H1 (cell line): ENCODE measurements around the gene GAMT. TPM values are rescaled to one million over a fixed set of nuclear protein-coding genes. Genes with fewer than 3 reads are reported as not detected.

Experiments used
- CTCF ChIA-PET: fragments of 300-600 bp; sonication (Branson Sonifier 250); formaldehyde crosslinking; loops from one replicate; lab custom pipeline; 2021; ENCODE audit not compliant: partially characterized antibody; lab: Charles Lee
- POLR2A ChIA-PET: fragments of 300-600 bp; sonication (Branson Sonifier 250); formaldehyde crosslinking; loops from one replicate; lab custom pipeline; 2021; ENCODE audit warnings: inconsistent platforms; ENCODE audit not compliant: partially characterized antibody; lab: Charles Lee
- DNase-seq, 2 experiments: peaks; one replicate each; pipeline versions ENCODE4 v3.0.0 to v3.0.0-alpha.2; 2010 to 2022; ENCODE audit warnings: low spot score in 2 of 2, low read depth in 1 of 2, mixed read lengths in 1 of 2
- FAIRE-seq: peaks from 2 replicates; lab custom pipeline; 2011; peaks lifted over from hg19 to GRCh38; lab: Jason Lieb, UNC
- H2AFZ ChIP-seq: 2 replicates; pipeline ENCODE4 v1.8.1; 2012; ENCODE audit warnings: low read length, inconsistent platforms
- H2AK5ac ChIP-seq: 2 replicates; pipeline ENCODE4 v1.6.1; 2013; ENCODE audit warnings: low read depth, low read length
- H2BK120ac ChIP-seq: replicated peaks from 2 replicates; pipeline ENCODE3; 2013; ENCODE audit warnings: low read depth, low read length, inconsistent platforms
- H2BK12ac ChIP-seq: 2 replicates; pipeline ENCODE4 v1.6.1; 2013; ENCODE audit warnings: low read depth, low read length
- H2BK15ac ChIP-seq: 2 replicates; pipeline ENCODE4 v1.6.1; 2013; ENCODE audit warnings: low read length
- H2BK20ac ChIP-seq: 2 replicates; pipeline ENCODE4 v1.6.1; 2013; ENCODE audit warnings: low read length
- H2BK5ac ChIP-seq: 2 replicates; pipeline ENCODE4 v1.6.1; 2013; ENCODE audit warnings: low read depth, low read length
- H3K14ac ChIP-seq: 2 replicates; pipeline ENCODE4 v1.6.1; 2013; ENCODE audit warnings: inconsistent platforms; ENCODE audit not compliant: insufficient read length
- H3K18ac ChIP-seq: 2 replicates; pipeline ENCODE4 v1.6.1; 2013; ENCODE audit warnings: low read length; ENCODE audit errors: extremely low read depth
- H3K23ac ChIP-seq: 2 replicates; pipeline ENCODE4 v1.6.1; 2013; ENCODE audit warnings: inconsistent platforms; ENCODE audit not compliant: insufficient read length
- H3K23me2 ChIP-seq: 2 replicates; pipeline ENCODE4 v1.6.1; 2013; ENCODE audit warnings: low read depth, low read length
- H3K27ac ChIP-seq: 2 replicates; pipeline ENCODE4 v1.6.1; 2011; ENCODE audit warnings: low read depth, low read length, inconsistent platforms
- H3K27me3 ChIP-seq, 4 experiments: replicated peaks in 1 of 4; 1 replicate in 1 of 4; 2 replicates in 3 of 4; pipeline versions ENCODE4 v1.6.1 to v1.8.1; 2011 to 2013; ENCODE audit warnings: low read length in 3 of 4, mild to moderate bottlenecking in 3 of 4, inconsistent platforms in 2 of 4, mixed read lengths in 2 of 4, moderate library complexity in 1 of 4; ENCODE audit not compliant: control insufficient read depth in 3 of 4, insufficient read depth in 3 of 4; ENCODE audit errors: extremely low read depth in 1 of 4
- H3K36me3 ChIP-seq, 4 experiments: 2 replicates each; pipeline versions ENCODE4 v1.6.1 to v1.8.1; 2011 to 2013; ENCODE audit warnings: mild to moderate bottlenecking in 4 of 4, low read length in 3 of 4, moderate library complexity in 2 of 4, control low read depth in 1 of 4, inconsistent platforms in 1 of 4; ENCODE audit not compliant: insufficient read depth in 4 of 4, control insufficient read depth in 2 of 4
- H3K4ac ChIP-seq: replicated peaks from 2 replicates; pipeline ENCODE3; 2013; ENCODE audit warnings: low read length, low read depth, mixed read lengths, inconsistent platforms; ENCODE audit not compliant: insufficient read length
- H3K4me1 ChIP-seq, 4 experiments: replicated peaks in 1 of 4; 1 replicate in 1 of 4; 2 replicates in 3 of 4; pipeline versions ENCODE4 v1.6.1 to v1.8.1; 2011 to 2013; ENCODE audit warnings: low read length in 3 of 4, inconsistent platforms in 2 of 4, mixed read lengths in 1 of 4; ENCODE audit not compliant: insufficient read depth in 4 of 4, control insufficient read depth in 3 of 4
- H3K4me2 ChIP-seq, 2 experiments: 2 replicates each; pipeline versions ENCODE4 v1.6.1 to v1.8.1; 2011 to 2013; ENCODE audit warnings: low read depth in 2 of 2, low read length in 2 of 2, control low read depth in 1 of 2, inconsistent platforms in 1 of 2, mild to moderate bottlenecking in 1 of 2; ENCODE audit not compliant: insufficient read depth in 1 of 2
- H3K4me3 ChIP-seq, 4 experiments: fragments of 200-600, 300-600 bp in 1 of 4; sonication (generic), shearing (Covaris generic), sonication (Bioruptor Twin) in 1 of 4; 2 replicates each; pipeline versions ENCODE4 v1.5.1 to v1.8.1; 2011 to 2016; ENCODE audit warnings: low read length in 4 of 4, low read depth in 3 of 4, control low read depth in 2 of 4, inconsistent platforms in 2 of 4, mild to moderate bottlenecking in 2 of 4, mixed read lengths in 1 of 4, moderate library complexity in 1 of 4; ENCODE audit not compliant: insufficient read depth in 2 of 4; ENCODE audit errors: extremely low read depth in 1 of 4
- H3K56ac ChIP-seq: replicated peaks from 2 replicates; pipeline ENCODE3; 2013; ENCODE audit warnings: low read depth, mild to moderate bottlenecking, mixed read lengths, low read length, inconsistent platforms; ENCODE audit not compliant: insufficient read length
- H3K79me1 ChIP-seq: 2 replicates; pipeline ENCODE4 v1.6.1; 2013; ENCODE audit warnings: low read depth, low read length, control low read depth
- H3K79me2 ChIP-seq, 2 experiments: 2 replicates each; pipeline versions ENCODE4 v1.6.1 to v1.8.1; 2012 to 2013; ENCODE audit warnings: low read length in 2 of 2, mild to moderate bottlenecking in 2 of 2, inconsistent platforms in 1 of 2; ENCODE audit not compliant: insufficient read depth in 2 of 2, control insufficient read depth in 1 of 2
- H3K9ac ChIP-seq, 4 experiments: replicated peaks in 1 of 4; 1 replicate in 1 of 4; 2 replicates in 3 of 4; pipeline versions ENCODE4 v1.6.1 to v1.8.1; 2011 to 2013; ENCODE audit warnings: low read depth in 3 of 4, low read length in 3 of 4, control low read depth in 2 of 4, mild to moderate bottlenecking in 2 of 4, moderate library complexity in 2 of 4, inconsistent platforms in 1 of 4; ENCODE audit errors: extremely low read depth in 1 of 4
- H3K9me3 ChIP-seq, 2 experiments: 2 replicates each; pipeline versions ENCODE4 v1.6.1 to v1.8.1; 2012 to 2013; ENCODE audit warnings: mild to moderate bottlenecking in 2 of 2, moderate library complexity in 2 of 2, control low read depth in 1 of 2, inconsistent platforms in 1 of 2, low read depth in 1 of 2, low read length in 1 of 2, mixed read lengths in 1 of 2; ENCODE audit not compliant: insufficient read depth in 2 of 2
- H4K20me1 ChIP-seq, 2 experiments: replicated peaks in 1 of 2; 2 replicates each; pipeline versions ENCODE3 to v1.8.1; 2011 to 2013; ENCODE audit warnings: inconsistent platforms in 2 of 2, low read length in 2 of 2, mild to moderate bottlenecking in 1 of 2; ENCODE audit not compliant: insufficient read depth in 2 of 2, control insufficient read depth in 1 of 2
- H4K5ac ChIP-seq: 2 replicates; pipeline ENCODE4 v1.6.1; 2013; ENCODE audit warnings: low read length, low read depth, mixed read lengths, inconsistent platforms; ENCODE audit not compliant: insufficient read length
- H4K8ac ChIP-seq: 2 replicates; pipeline ENCODE4 v1.8.0; 2013; ENCODE audit warnings: mild to moderate bottlenecking, moderate library complexity, low read length, inconsistent platforms; ENCODE audit not compliant: insufficient read depth; ENCODE audit errors: extremely low read depth
- H4K91ac ChIP-seq: replicated peaks from 2 replicates; pipeline ENCODE3; 2013; ENCODE audit warnings: low read length, mixed read lengths, inconsistent platforms; ENCODE audit not compliant: insufficient read length
- BACH1 ChIP-seq: IDR thresholded peaks from 2 replicates; pipeline ENCODE4 v1.6.1; 2012; ENCODE audit warnings: low read length, improper control_type of control experiment
- CHD1 ChIP-seq: IDR thresholded peaks from 2 replicates; pipeline ENCODE4 v1.6.1; 2012; ENCODE audit warnings: low read depth, low read length, improper control_type of control experiment
- EZH2 ChIP-seq: fragments of 200-600 bp; sonication (generic); IDR thresholded peaks from 2 replicates; pipeline ENCODE4 v1.7.1; 2012; ENCODE audit warnings: low read depth, mild to moderate bottlenecking, moderate library complexity, low read length, inconsistent platforms; ENCODE audit not compliant: severe bottlenecking
- FOSL1 ChIP-seq: IDR thresholded peaks from 2 replicates; pipeline ENCODE4 v1.6.1; 2011; ENCODE audit warnings: mild to moderate bottlenecking, low read depth, low read length, moderate library complexity; ENCODE audit not compliant: insufficient read depth
- HDAC2 ChIP-seq, 2 experiments: fragments of 300-600 bp in 1 of 2; sonication (generic) in 1 of 2; IDR thresholded peaks; 2 replicates each; pipeline ENCODE4 v1.6.1; 2011 to 2012; ENCODE audit warnings: low read depth in 2 of 2, low read length in 2 of 2, mild to moderate bottlenecking in 2 of 2, moderate library complexity in 2 of 2, borderline replicate concordance in 1 of 2, inconsistent platforms in 1 of 2
- JUND ChIP-seq: IDR thresholded peaks from 2 replicates; pipeline ENCODE4 v1.6.1; 2011; ENCODE audit warnings: mild to moderate bottlenecking, improper control_type of control experiment, low read length
- KDM1A ChIP-seq: fragments of 200-600, 300-600 bp; sonication (generic); IDR thresholded peaks from 2 replicates; pipeline ENCODE4 v1.7.1; 2016; ENCODE audit warnings: mild to moderate bottlenecking, low read length, borderline replicate concordance
- NRF1 ChIP-seq: IDR thresholded peaks from 2 replicates; pipeline ENCODE4 v1.6.1; 2011; ENCODE audit warnings: mild to moderate bottlenecking, low read depth, low read length, improper control_type of control experiment
- POLR2A ChIP-seq, 2 experiments: IDR thresholded peaks; 1 replicate in 1 of 2; 2 replicates in 1 of 2; pipeline ENCODE4 v1.6.1; 2011; ENCODE audit warnings: low read depth in 2 of 2, low read length in 2 of 2, mild to moderate bottlenecking in 2 of 2; ENCODE audit errors: control extremely low read depth in 1 of 2
- POLR2AphosphoS5 ChIP-seq: IDR thresholded peaks from 2 replicates; pipeline ENCODE4 v1.6.1; 2011; ENCODE audit warnings: low read depth, low read length
- POU5F1 ChIP-seq: IDR thresholded peaks from 2 replicates; pipeline ENCODE4 v1.6.1; 2011; ENCODE audit warnings: low read depth, mild to moderate bottlenecking, low read length, moderate library complexity
- RFX5 ChIP-seq: IDR thresholded peaks from 2 replicates; pipeline ENCODE4 v1.6.1; 2011; ENCODE audit warnings: low read depth, low read length, improper control_type of control experiment, borderline replicate concordance
- SRF ChIP-seq: IDR thresholded peaks from 2 replicates; pipeline ENCODE4 v1.6.1; 2011; ENCODE audit warnings: mild to moderate bottlenecking, low read depth, low read length, moderate library complexity
- WGBS, 2 experiments: shearing (Covaris generic) in 1 of 2; methylation state at CpG; one replicate each; pipeline versions ENCODE4 v1.1.6 to v1.1.7; 2013 to 2015; ENCODE audit warnings: low lambda C conversion rate in 2 of 2, mixed read lengths in 2 of 2, inconsistent platforms in 1 of 2, low coverage in 1 of 2, missing lambda C conversion rate in 1 of 2; ENCODE audit not compliant: insufficient replicate concordance in 2 of 2, insufficient coverage in 1 of 2, insufficient read length in 1 of 2; ENCODE audit errors: extremely low coverage in 1 of 2, missing lambda C conversion rate in 1 of 2; 5-methylcytosine and 5-hydroxymethylcytosine counted together
- polyA plus RNA-seq, 7 experiments: library from polyadenylated mRNA; depleted of rRNA in 3 of 7; stranded (reverse) in 5 of 7; unstranded in 2 of 7; fragments of >200 nt in 5 of 7; fragments of 200-250 nt in 2 of 7; gene quantifications; 1 replicate in 5 of 7; 2 replicates in 1 of 7; 4 replicates in 1 of 7; pipeline versions ENCODE4 v1.2.1 to v1.2.3, GENCODE V29; 2011 to 2013; ENCODE audit warnings: missing spikeins in 2 of 7, mixed read lengths in 2 of 7
- total RNA-seq: library from RNA; stranded (reverse); fragmentation: NEBNext Ultra II Directional; extraction: Animal tissue kit (Norgen Biotek cat#: 25700); gene quantifications from 2 replicates; pipeline ENCODE4 v1.2.1, GENCODE V29; 2021

GAMT gene
- total and polyA plus RNA-seq, 2 of the 8 experiments (the other 6 are each of a cell fraction or from before 2014, with no cell fraction given) = 17.2 to 35.6 TPM

- H2BK12ac ChIP-seq = no peak overlapping the region
- H4K5ac ChIP-seq = no peak overlapping the region
- H2BK5ac ChIP-seq = no peak overlapping the region
- H3K4ac ChIP-seq = no peak overlapping the region
- no peak overlapping the region for H2BK20ac ChIP-seq
- H3K56ac ChIP-seq = no peak overlapping the region
- H3K27me3 ChIP-seq = no peaks in the 10 kb centered on the region
- ChIA-PET POLR2A (interaction anchor here (0.7 to 3.8 kb wide), 4 partner anchors 10 to 166 kb away, joined by 3 to 24 read pairs (median 4); partner anchors contain the start of gene CIRBP), CTCF (interaction anchor here (1.0 kb wide), 1 partner anchor 18 kb away, joined by 3 read pairs; no protein-coding TSS in a partner anchor)
- H3K4me2 ChIP-seq = no peak overlapping the region
- H4K20me1 ChIP-seq = peaks cover 17 to 27% of the 10 kb centered on the region in 2 experiments
- no peak for FAIRE-seq
- H3K4me1 ChIP-seq = peaks cover 0 to 3% (median 2%) of the 10 kb centered on the region in 4 experiments; a peak in 3 of 7 replicates
- WGBS, 2 experiments = 96% methylated on average over 35 of the region's 39 CpGs; no CpG with 5 or more reads in 1 of the 2 experiments
- H2BK120ac ChIP-seq = no peak overlapping the region
- no peaks in the 10 kb centered on the region for H3K9me3 ChIP-seq
- H3K79me1 ChIP-seq = peaks cover 2% of the 10 kb centered on the region; the same call in 1 of the 2 replicates
- H3K79me2 ChIP-seq = peaks cover 2 to 14% of the 10 kb centered on the region in 2 experiments; a peak in 3 of 4 replicates
- DNase-seq = no peak
- H3K23me2 ChIP-seq = peaks cover 2% of the 10 kb centered on the region; the same call in 1 of the 2 replicates
- peaks cover 22 to 51% (median 37%) of the 10 kb centered on the region in 4 experiments; a peak in 7 of 8 replicates for H3K36me3 ChIP-seq
- H4K8ac ChIP-seq = peak overlapping the region; percentile 57; the same call in 1 of the 2 replicates
- H3K9ac ChIP-seq = no peak overlapping the region
- no peak overlapping the region for H3K27ac ChIP-seq
- no peak overlapping the region for H4K91ac ChIP-seq
- H3K18ac ChIP-seq = no peak overlapping the region
- no peak overlapping the region for H3K4me3 ChIP-seq
- no peak overlapping the region for H3K14ac ChIP-seq
- H2AFZ ChIP-seq = no peak overlapping the region
- no peak overlapping the region for H3K23ac ChIP-seq
- H2AK5ac ChIP-seq = no peak overlapping the region
- no peak overlapping the region for H2BK15ac ChIP-seq
- TF ChIP-seq POLR2AphosphoS5 (no peak), CHD1 (no peak), POLR2A (IDR thresholded peaks at IDR 0.05; ENCODE audit: control extremely low read depth in 1 of 2, low read depth in 2 of 2, low read length in 2 of 2) (no peak), POU5F1 (no peak), NRF1 (no peak), KDM1A (no peak), HDAC2 (IDR thresholded peaks at IDR 0.05; ENCODE audit: borderline replicate concordance in 1 of 2, low read depth in 2 of 2, low read length in 2 of 2) (no peak), FOSL1 (no peak), SRF (no peak), JUND (no peak), RFX5 (no peak), EZH2 (no peak), BACH1 (no peak)
Observed at GRCh38 chr19:1434577-1435060, 33.3 kb upstream of the GAMT start.
